Cardiac fibroblast (primary cell): ENCODE data around the gene BCL10.

ENCODE experiments used
- DNase-seq, 2 donors: peaks; one replicate each; pipeline versions ENCODE4 v3.0.0 to v3.0.0-alpha.2; 2010; ENCODE audit warnings: low read depth in 2 of 2
- H3K4me3 ChIP-seq, 2 donors: replicated peaks in 1 of 2; 1 replicate in 1 of 2; 2 replicates in 1 of 2; pipeline ENCODE4 v1.5.1; 2011; ENCODE audit warnings: low read depth in 2 of 2, low read length in 2 of 2, mild to moderate bottlenecking in 2 of 2, moderate library complexity in 1 of 2
- CTCF ChIP-seq: IDR thresholded peaks from one replicate; pipeline ENCODE4 v1.5.1; 2011; ENCODE audit warnings: low read depth, mild to moderate bottlenecking, low read length, inconsistent platforms

Gene BCL10

GRCh38 chr1:85313888-85314696 is 37.7 kb upstream of the BCL10 start:
- peak; percentile 94 to 97 for DNase-seq
- H3K4me3 ChIP-seq = no peak overlapping the region
- no peak for TF ChIP-seq CTCF

DNA sequence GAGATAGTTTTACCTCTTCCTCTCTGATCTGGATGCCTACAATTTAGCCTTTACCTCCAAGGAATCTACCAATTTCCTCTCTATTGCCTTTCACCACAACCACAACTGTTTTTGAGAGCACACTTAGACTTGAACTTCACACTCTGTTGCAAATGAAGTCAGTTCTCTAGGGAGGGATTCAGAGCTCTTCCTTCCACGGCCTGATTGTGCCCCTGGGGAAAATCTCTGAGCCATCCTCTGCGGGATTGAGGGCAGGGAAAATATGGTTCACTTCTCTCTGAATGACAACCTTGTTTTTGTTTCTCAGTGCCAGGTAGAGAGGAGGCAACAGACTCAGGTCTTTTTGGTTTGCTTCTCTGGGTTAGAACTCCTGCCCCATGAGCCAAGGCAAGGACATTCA is 35.4 kb upstream of the BCL10 start:
- no peak for TF ChIP-seq CTCF
- H3K4me3 ChIP-seq = no peak overlapping the region
- DNase-seq = peak in 1 of 2 donors; percentile 68

GRCh38 chr1:85308833-85309350 is 32.5 kb upstream of the BCL10 start:
- TF ChIP-seq CTCF = no peak
- DNase-seq = no peak
- H3K4me3 ChIP-seq = no peak overlapping the region

- peak; percentile 99 for TF ChIP-seq CTCF
- no peak overlapping the region for H3K4me3 ChIP-seq
- DNase-seq = peak; percentile 93
Measured at GRCh38 chr1:85307987-85308832, 31.8 kb upstream of the BCL10 start.

DNA sequence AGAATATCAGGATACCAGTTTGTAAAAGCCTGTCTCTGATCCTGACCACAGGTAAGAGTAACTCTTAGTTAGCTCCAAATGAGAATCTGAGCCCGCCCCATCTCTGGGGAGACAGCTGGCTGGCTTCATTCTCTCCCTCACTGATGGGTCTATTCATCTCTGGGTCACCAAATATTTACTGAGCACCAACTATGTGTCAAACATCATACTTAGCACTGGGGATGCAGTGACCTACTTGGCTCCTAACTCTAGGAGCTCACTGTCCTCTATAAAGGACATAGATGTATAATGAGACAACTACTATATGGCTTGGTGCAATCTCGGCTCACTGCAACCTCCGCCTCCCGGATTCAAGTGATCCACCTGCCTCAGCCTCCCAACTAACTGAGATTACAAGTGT is 29.8 kb upstream of the BCL10 start:
- DNase-seq = no peak
- no peak overlapping the region for H3K4me3 ChIP-seq
- no peak for TF ChIP-seq CTCF

DNA sequence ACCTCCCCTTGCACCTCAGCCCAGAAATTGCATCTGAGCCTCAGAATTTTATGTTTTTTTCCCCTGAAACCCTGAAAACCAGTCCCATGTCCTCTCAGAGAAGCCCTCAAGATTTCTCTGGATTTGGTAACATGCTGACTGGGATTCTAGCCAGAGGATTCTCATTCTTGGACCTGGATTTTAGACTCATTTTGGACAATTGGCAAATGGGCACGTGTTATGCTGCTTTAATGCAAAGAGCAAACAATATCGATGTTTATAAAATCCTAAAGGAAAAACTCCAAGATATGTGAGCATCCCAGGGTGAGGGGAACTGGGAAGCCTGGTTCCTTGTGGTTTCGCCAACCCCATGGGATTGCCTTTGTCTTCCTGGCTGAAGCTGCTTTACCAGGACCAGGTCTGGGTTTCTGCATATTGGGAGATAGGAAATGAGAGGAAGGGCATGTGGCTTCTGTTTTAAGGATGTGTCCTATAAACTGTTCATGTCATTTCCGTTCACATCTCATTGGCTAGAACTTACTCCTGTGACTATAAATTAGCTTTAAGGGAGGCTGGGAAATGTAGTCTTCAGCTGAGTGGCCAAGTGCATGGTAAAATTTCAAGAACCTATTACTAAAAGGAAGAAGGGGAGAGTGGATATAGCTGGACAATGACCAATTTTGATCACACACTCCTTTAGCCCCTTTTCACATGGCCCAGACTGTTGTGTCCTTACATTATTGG is 27.2 kb upstream of the BCL10 start:
- no peak for DNase-seq
- TF ChIP-seq CTCF = no peak

More for the DNA sequence above, 27.2 kb upstream of the BCL10 start:
- no peak overlapping the region for H3K4me3 ChIP-seq
